ENCODE data around the gene ALKBH1.

Gene ALKBH1

GRCh38 chr14:77648520-77649200, 59.2 kb downstream of the ALKBH1 start:
- no peaks in the 10 kb centered on the region for H3K27me3 ChIP-seq (ENCODE audit: control insufficient read depth, low read length)
- H3K79me2 ChIP-seq (ENCODE audit: control insufficient read depth, low read length): no peaks in the 10 kb centered on the region
- TF ChIP-seq CTCF (IDR thresholded peaks at IDR 0.05; ENCODE audit: low read depth, low read length, poor library complexity, severe bottlenecking): no peak
- TF ChIP-seq EZH2phosphoT487 (IDR thresholded peaks at IDR 0.05; ENCODE audit: borderline replicate concordance, low read length): no peak
- H3F3A ChIP-seq (ENCODE audit: control insufficient read depth, insufficient read depth): no peaks in the 10 kb centered on the region
- no peak overlapping the region for H3K4me3 ChIP-seq (ENCODE audit: low read length)
- no peaks in the 10 kb centered on the region for H3K9me2 ChIP-seq (replicated peaks; ENCODE audit: control insufficient read depth, low read length)
- H3K4me1 ChIP-seq (ENCODE audit: control insufficient read depth, low read length): peaks cover 3% of the 10 kb centered on the region
- no peak overlapping the region for H3K27ac ChIP-seq (ENCODE audit: low read depth, low read length)
- no peaks in the 10 kb centered on the region for H4K20me1 ChIP-seq (ENCODE audit: control insufficient read depth, insufficient read depth, low read depth, low read length)
- no peaks in the 10 kb centered on the region for H3K9me3 ChIP-seq (ENCODE audit: control insufficient read depth, insufficient read depth, low read length)
- H3K36me3 ChIP-seq (ENCODE audit: control insufficient read depth, low read length): no peaks in the 10 kb centered on the region
- H3K4me2 ChIP-seq (ENCODE audit: low read length): no peak overlapping the region

DNA sequence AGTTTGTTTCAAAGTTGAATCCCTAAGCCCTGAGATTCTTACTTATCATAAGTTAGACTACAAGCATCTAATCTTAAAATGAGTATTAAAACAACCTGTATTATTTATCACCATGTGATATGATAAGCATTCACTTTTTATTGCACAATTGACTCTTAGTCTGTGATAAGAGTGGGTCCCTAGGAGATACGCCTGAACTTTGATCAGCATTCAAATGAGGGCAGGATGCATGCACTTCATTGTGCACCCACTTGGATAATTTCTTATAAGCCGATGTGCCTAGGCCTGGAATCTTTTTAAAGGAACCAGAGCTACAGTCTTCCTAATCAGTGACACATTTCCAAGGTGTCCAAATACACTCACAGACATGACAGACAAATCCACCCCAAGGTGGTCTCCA, 60.0 kb downstream of the ALKBH1 start:
- no peak overlapping the region for H3K4me3 ChIP-seq (ENCODE audit: low read length)
- TF ChIP-seq CTCF (IDR thresholded peaks at IDR 0.05; ENCODE audit: low read depth, low read length, poor library complexity, severe bottlenecking) (no peak), EZH2phosphoT487 (IDR thresholded peaks at IDR 0.05; ENCODE audit: borderline replicate concordance, low read length) (no peak)
- H3K27ac ChIP-seq (ENCODE audit: low read depth, low read length): no peak overlapping the region
- no peaks in the 10 kb centered on the region for H3K36me3 ChIP-seq (ENCODE audit: control insufficient read depth, low read length)
- H3K9me3 ChIP-seq (ENCODE audit: control insufficient read depth, insufficient read depth, low read length): no peaks in the 10 kb centered on the region
- no peaks in the 10 kb centered on the region for H3K4me1 ChIP-seq (ENCODE audit: control insufficient read depth, low read length)
- H3K9me2 ChIP-seq (replicated peaks; ENCODE audit: control insufficient read depth, low read length): no peaks in the 10 kb centered on the region
- no peaks in the 10 kb centered on the region for H3K79me2 ChIP-seq (ENCODE audit: control insufficient read depth, low read length)
- no peaks in the 10 kb centered on the region for H4K20me1 ChIP-seq (ENCODE audit: control insufficient read depth, insufficient read depth, low read depth, low read length)
- H3F3A ChIP-seq (ENCODE audit: control insufficient read depth, insufficient read depth): 0 out of 2 replicates have a peak, but pooled peaks cover 2% of the 10 kb centered on the region
- no peaks in the 10 kb centered on the region for H3K27me3 ChIP-seq (ENCODE audit: control insufficient read depth, low read length)
- H3K4me2 ChIP-seq (ENCODE audit: low read length): no peak overlapping the region

DNA sequence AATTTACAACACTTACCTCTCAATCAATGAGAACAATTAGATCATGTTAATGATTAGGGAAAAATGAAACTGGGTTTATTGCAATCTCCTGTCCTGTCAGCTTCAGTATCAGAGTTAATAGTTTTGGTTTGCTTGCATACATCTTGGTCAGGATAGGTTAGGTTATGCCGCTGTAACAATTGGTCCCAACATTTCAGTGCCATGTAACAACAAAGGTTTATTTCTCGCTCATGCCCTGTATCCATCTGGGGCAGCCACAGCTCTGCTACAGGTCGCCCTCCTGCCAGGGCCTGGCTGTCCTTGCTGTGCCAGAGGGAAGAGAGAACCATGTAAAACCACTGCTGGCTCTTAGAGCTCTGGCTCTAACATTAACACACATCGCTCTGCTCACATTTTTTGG, 60.9 kb downstream of the ALKBH1 start:
- Histone ChIP-seq H3K4me1 (ENCODE audit: control insufficient read depth, low read length) (peaks cover 6% of the 10 kb centered on the region), H3F3A (ENCODE audit: control insufficient read depth, insufficient read depth) (0 out of 2 replicates have a peak, but pooled peaks cover 2% of the 10 kb centered on the region), H3K4me3 (ENCODE audit: low read length) (no peak overlapping the region), H3K9me2 (replicated peaks; ENCODE audit: control insufficient read depth, low read length) (no peaks in the 10 kb centered on the region), H3K79me2 (ENCODE audit: control insufficient read depth, low read length) (no peaks in the 10 kb centered on the region), H3K9me3 (ENCODE audit: control insufficient read depth, insufficient read depth, low read length) (no peaks in the 10 kb centered on the region), H3K27me3 (ENCODE audit: control insufficient read depth, low read length) (no peaks in the 10 kb centered on the region), H3K27ac (ENCODE audit: low read depth, low read length) (no peak overlapping the region), H3K36me3 (ENCODE audit: control insufficient read depth, low read length) (no peaks in the 10 kb centered on the region), H4K20me1 (ENCODE audit: control insufficient read depth, insufficient read depth, low read depth, low read length) (no peaks in the 10 kb centered on the region), H3K4me2 (ENCODE audit: low read length) (no peak overlapping the region)
- TF ChIP-seq EZH2phosphoT487 (IDR thresholded peaks at IDR 0.05; ENCODE audit: borderline replicate concordance, low read length): no peak
- TF ChIP-seq CTCF (IDR thresholded peaks at IDR 0.05; ENCODE audit: low read depth, low read length, poor library complexity, severe bottlenecking): no peak
